ENCODE measurements around the gene EXTL1.
"Not testable (repeated sequence)": the region's sequence is repeated elsewhere in the genome, so short reads cannot be mapped to it uniquely, and the experiment has no call there.

Gene EXTL1

GRCh38 chr1:25985171-25985570 lies 36.4 kb upstream of the EXTL1 start:
- no peak for FAIRE-seq
- no peak for TF ChIP-seq CTCF (IDR thresholded peaks at IDR 0.05; ENCODE audit: insufficient read depth, missing control alignments)
- DNase-seq (ENCODE audit: insufficient read length, low spot score) = no peak

- TF ChIP-seq CTCF (IDR thresholded peaks at IDR 0.05; ENCODE audit: insufficient read depth, missing control alignments) = no peak
- FAIRE-seq = no peak
- no peak for DNase-seq (ENCODE audit: insufficient read length, low spot score)
These were observed 35.9 kb upstream of the EXTL1 start for GRCh38 chr1:25985670-25986069.

DNA sequence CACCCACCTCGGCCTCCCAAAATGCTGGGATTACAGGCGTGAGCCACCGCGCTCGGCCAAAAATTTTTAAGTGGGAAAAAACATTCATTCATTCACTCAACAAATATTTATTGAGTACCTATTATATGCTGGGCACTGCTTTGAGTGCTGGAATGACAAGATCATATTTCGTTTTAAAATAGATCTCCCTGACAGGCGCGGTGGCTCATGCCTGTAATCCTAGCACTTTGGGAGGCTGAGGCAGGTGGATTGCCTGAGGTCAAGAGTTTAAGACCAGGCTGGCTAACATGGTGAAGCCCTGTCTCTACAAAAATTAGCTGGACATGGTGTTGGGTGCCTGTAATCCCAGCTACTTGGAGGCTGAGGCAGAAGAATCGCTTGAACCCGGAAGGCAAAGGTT lies 34.8 kb upstream of the EXTL1 start:
- FAIRE-seq; DNase-seq (ENCODE audit: insufficient read length, low spot score): not testable (repeated sequence)

DNA sequence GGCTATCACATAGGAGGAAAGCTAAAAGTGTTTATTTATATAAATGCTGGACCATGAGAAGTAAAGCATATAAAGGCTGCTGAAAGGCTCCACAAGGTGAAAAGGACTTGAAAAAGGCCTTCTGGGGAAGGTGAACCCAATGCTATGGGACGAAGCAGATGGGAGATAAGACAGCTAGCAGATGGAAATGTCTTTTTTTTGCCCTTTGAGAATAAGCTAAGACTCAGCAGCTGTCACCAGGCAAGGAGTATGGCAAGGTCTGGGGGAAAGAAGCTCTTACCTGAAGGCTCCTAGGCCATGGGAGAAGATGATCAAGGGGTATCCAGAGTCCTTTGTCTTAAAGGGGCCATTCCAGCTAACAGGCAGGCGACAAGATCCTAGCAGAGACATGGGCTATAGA lies 33.6 kb upstream of the EXTL1 start:
- no peak for TF ChIP-seq CTCF (IDR thresholded peaks at IDR 0.05; ENCODE audit: insufficient read depth, missing control alignments)
- no peak for DNase-seq (ENCODE audit: insufficient read length, low spot score)
- FAIRE-seq = no peak

DNA sequence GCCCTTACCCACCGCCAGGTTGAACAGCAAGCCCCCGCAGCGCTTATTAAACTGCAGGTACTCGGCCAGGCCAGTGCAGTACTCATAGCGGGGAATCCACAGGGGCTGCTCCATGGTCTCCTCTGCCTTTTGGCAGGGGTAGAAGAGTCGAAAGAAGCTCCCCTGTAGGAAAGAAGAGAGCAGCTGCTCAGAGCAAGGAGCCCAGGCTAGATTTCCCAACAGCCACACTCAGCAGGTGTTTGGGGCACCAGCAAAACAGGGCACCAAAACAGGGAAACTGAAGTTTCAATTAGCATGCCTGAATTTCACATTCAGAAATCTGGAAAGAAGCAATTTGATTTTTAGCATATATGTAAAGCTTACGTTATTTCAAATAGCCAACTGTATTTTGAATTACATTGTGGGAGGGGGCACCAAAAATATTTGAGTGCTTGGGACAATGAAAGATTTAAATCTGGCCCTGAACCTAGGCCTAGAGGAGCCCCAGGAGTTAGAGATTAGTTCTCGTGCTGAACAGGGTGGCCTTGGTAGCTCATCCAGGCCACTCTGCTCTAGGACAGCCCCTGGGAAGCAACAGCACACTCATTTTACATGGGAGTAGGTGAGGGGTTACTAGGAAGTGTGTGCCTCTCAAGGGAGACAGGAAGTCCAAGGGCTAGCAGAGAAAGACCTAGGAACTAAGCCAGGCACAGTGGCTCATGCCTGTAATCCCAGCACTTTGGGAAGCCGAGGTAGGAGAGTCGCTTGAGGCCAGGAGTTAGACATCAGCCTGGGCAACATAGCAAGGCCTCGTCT lies 31.9 kb upstream of the EXTL1 start:
- FAIRE-seq (no peak), DNase-seq (ENCODE audit: insufficient read length, low spot score) (no peak)
- TF ChIP-seq CTCF (IDR thresholded peaks at IDR 0.05; ENCODE audit: insufficient read depth, missing control alignments) = no peak

DNA sequence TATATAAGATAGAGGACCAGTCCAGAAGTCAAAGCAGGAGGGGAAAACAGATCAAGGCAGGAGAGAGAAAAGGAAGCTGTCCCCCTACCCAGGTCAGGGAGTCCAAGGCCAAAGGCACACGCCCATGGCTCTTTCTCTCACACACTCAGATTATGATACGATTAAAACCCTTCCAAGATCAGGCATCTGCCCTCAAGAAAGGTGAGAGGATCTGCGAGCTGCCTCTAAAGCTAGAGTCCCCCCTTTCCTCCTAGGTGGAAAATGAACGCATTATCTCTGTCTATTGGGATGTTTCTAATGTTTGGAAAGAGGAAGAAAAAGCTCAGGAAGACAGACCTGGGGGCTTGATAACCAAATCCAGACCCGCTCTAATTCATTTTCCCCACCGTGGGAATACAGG lies 31.3 kb upstream of the EXTL1 start:
- DNase-seq (ENCODE audit: insufficient read length, low spot score) (no peak), FAIRE-seq (no peak)
- no peak for TF ChIP-seq CTCF (IDR thresholded peaks at IDR 0.05; ENCODE audit: insufficient read depth, missing control alignments)

- TF ChIP-seq CTCF (IDR thresholded peaks at IDR 0.05; ENCODE audit: insufficient read depth, missing control alignments) = no peak
- FAIRE-seq = no peak
- DNase-seq (ENCODE audit: insufficient read length, low spot score) = no peak
These were observed 30.7 kb upstream of the EXTL1 start for GRCh38 chr1:25990702-25991395.

Data from D721Med (cell line).